ENCODE results near the gene RMRP.

DNA sequence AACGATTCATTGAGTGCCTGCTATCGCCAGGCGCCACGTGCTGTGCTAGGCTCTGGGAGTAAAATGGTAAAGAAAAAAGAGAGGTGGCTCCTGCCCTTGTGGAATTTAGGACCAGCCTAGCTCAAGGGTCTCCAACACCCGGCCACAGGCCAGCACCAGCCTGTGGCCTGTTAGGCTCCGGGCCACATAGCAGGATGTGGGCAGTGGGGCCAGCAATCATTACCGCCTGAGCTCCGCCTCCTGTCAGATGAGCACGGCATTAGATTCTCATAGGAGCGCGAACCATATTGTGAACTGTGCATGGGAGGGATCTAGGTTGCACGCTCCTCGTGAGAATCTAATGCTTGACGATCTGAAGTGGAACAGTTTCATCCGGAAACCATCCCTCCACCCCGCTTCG lies 1.5 kb downstream of the RMRP start:
- no peak for TF ChIP-seq CTCF (conservative IDR thresholded peaks at IDR 0.05; ENCODE audit: low read depth, low read length)
- no peak for TF ChIP-seq EZH2 (IDR thresholded peaks at IDR 0.05; ENCODE audit: low read length, unreplicated experiment)
